GM23248 (cell line): Measurements from ENCODE around the gene PTCH2. TPM values are rescaled to one million over a fixed set of nuclear protein-coding genes. Genes with fewer than 3 reads are reported as not detected.

ENCODE experiments used
- DNase-seq: peaks from one replicate; pipeline ENCODE4 v3.0.0-alpha.2; 2015
- H2AFZ ChIP-seq: fragments of 200-600 bp; sonication (generic); 2 replicates; pipeline ENCODE4 v1.6.1; 2016; ENCODE audit warnings: antibody characterized with exemption
- H3F3A ChIP-seq: fragments of 200-600 bp; sonication (generic); 2 replicates; pipeline ENCODE4 v1.6.1; 2016; ENCODE audit warnings: mild to moderate bottlenecking, antibody characterized with exemption, mixed run types; ENCODE audit not compliant: insufficient read depth
- H3K27ac ChIP-seq: fragments of 200-600 bp; sonication (generic); 2 replicates; pipeline ENCODE4 v1.5.1; 2016; ENCODE audit warnings: mild to moderate bottlenecking
- H3K27me3 ChIP-seq: fragments of 200-600 bp; sonication (generic); replicated peaks from 2 replicates; pipeline ENCODE4 v1.6.1; 2016; ENCODE audit warnings: mild to moderate bottlenecking; ENCODE audit not compliant: insufficient read depth
- H3K36me3 ChIP-seq: fragments of 200-600 bp; sonication (generic); 2 replicates; pipeline ENCODE4 v1.6.1; 2016; ENCODE audit warnings: low read depth, mild to moderate bottlenecking
- H3K4me1 ChIP-seq: fragments of 200-600 bp; sonication (generic); 2 replicates; pipeline ENCODE4 v1.6.1; 2016; ENCODE audit warnings: mild to moderate bottlenecking; ENCODE audit not compliant: insufficient read depth
- H3K4me2 ChIP-seq: fragments of 200-600 bp; sonication (generic); one replicate; pipeline ENCODE4 v1.6.1; 2016; ENCODE audit warnings: mild to moderate bottlenecking; ENCODE audit not compliant: unreplicated experiment
- H3K4me3 ChIP-seq: fragments of 200-600 bp; sonication (generic); 2 replicates; pipeline ENCODE4 v1.5.1; 2016; ENCODE audit warnings: mild to moderate bottlenecking
- H3K79me2 ChIP-seq: fragments of 200-600 bp; sonication (generic); 2 replicates; pipeline ENCODE4 v1.6.1; 2016; ENCODE audit warnings: mild to moderate bottlenecking; ENCODE audit not compliant: insufficient read depth
- H3K9ac ChIP-seq: fragments of 200-600 bp; sonication (generic); 2 replicates; pipeline ENCODE4 v1.6.1; 2016; ENCODE audit warnings: mild to moderate bottlenecking
- H3K9me2 ChIP-seq: fragments of 200-600 bp; sonication (generic); 2 replicates; pipeline ENCODE4 v1.6.1; 2016; ENCODE audit warnings: mixed run types, mild to moderate bottlenecking, moderate library complexity; ENCODE audit not compliant: insufficient read depth
- H3K9me3 ChIP-seq: fragments of 200-600 bp; sonication (generic); one replicate; pipeline ENCODE4 v1.6.1; 2017; ENCODE audit warnings: low read depth
- H4K20me1 ChIP-seq: fragments of 200-600 bp; sonication (generic); 2 replicates; pipeline ENCODE4 v1.6.0; 2016; ENCODE audit not compliant: insufficient read depth
- EZH2 ChIP-seq: fragments of 200-600 bp; sonication (generic); IDR thresholded peaks from 2 replicates; pipeline ENCODE4 v1.6.1; 2018; ENCODE audit warnings: antibody characterized with exemption, mild to moderate bottlenecking; ENCODE audit not compliant: insufficient read depth, poor library complexity, severe bottlenecking
- EZH2phosphoT487 ChIP-seq: fragments of 200-600 bp; sonication (generic); IDR thresholded peaks from 2 replicates; pipeline ENCODE4 v1.6.1; 2018; ENCODE audit warnings: antibody characterized with exemption, moderate library complexity, mild to moderate bottlenecking, low read depth; ENCODE audit not compliant: insufficient read depth
- WGBS, 2 experiments: methylation state at CpG; one replicate each; pipeline ENCODE4 v1.1.6; 2015 to 2017; ENCODE audit warnings: low lambda C conversion rate in 2 of 2, low coverage in 1 of 2; ENCODE audit errors: missing lambda C conversion rate in 2 of 2; 5-methylcytosine and 5-hydroxymethylcytosine counted together
- in situ Hi-C: fragments of 300-500 bp; cut with MboI; formaldehyde crosslinking; loops from 2 replicates; pipeline ENCODE4 v1.15.0; 2020
- polyA plus RNA-seq: library from polyadenylated mRNA; unstranded; fragments of >200 nt; fragmentation: Nextera tagmentation; extraction: Ambion mirVana; gene quantifications from 2 replicates; pipeline ENCODE4 v1.2.1, GENCODE V29; 2016
- total RNA-seq: library from RNA; depleted of rRNA; stranded (reverse); fragments of >200 nt; shearing (Covaris generic); gene quantifications from 2 replicates; pipeline ENCODE4 v1.2.3, GENCODE V29; 2014

The PTCH2 gene
- total and polyA plus RNA-seq, 2 experiments from 2014 or later, result 0.05 to 0.11 TPM

- Histone ChIP-seq H3K27ac (no peak overlapping the region), H3K36me3 (no peaks in the 10 kb centered on the region; the same call in 1 of the 2 replicates), H3F3A (no peaks in the 10 kb centered on the region), H3K4me3 (no peak overlapping the region), H3K9me3 (no peaks in the 10 kb centered on the region), H2AFZ (no peak overlapping the region), H3K79me2 (no peaks in the 10 kb centered on the region), H3K4me2 (no peak overlapping the region), H3K9me2 (no peaks in the 10 kb centered on the region), H3K4me1 (no peaks in the 10 kb centered on the region), H4K20me1 (no peaks in the 10 kb centered on the region), H3K27me3 (no peaks in the 10 kb centered on the region), H3K9ac (no peak overlapping the region)
- TF ChIP-seq EZH2 (no peak), EZH2phosphoT487 (no peak)
- DNase-seq, result no peak
- in situ Hi-C loops, result no loop called here
- 84 to 85% methylated on average over 7 of the region's 7 CpGs for WGBS, 2 experiments
These were observed 12.7 kb upstream of the PTCH2 start for GRCh38 chr1:44855742-44856141.

- no peaks in the 10 kb centered on the region; the same call in 1 of the 2 replicates for H3K36me3 ChIP-seq
- H3K79me2 ChIP-seq, result no peaks in the 10 kb centered on the region
- no peak overlapping the region for H3K9ac ChIP-seq
- no peak overlapping the region for H2AFZ ChIP-seq
- H3K4me2 ChIP-seq, result no peak overlapping the region
- no peak for TF ChIP-seq EZH2
- TF ChIP-seq EZH2phosphoT487, result no peak
- no peaks in the 10 kb centered on the region for H3K9me2 ChIP-seq
- H3K4me1 ChIP-seq, result no peaks in the 10 kb centered on the region
- in situ Hi-C loops, result no loop called here
- no peak overlapping the region for H3K4me3 ChIP-seq
- no peaks in the 10 kb centered on the region for H4K20me1 ChIP-seq
- no peak overlapping the region for H3K27ac ChIP-seq
- no peaks in the 10 kb centered on the region for H3F3A ChIP-seq
- H3K27me3 ChIP-seq, result no peaks in the 10 kb centered on the region
- 96 to 100% methylated on average over 1 of the region's 1 CpG for WGBS, 2 experiments
- H3K9me3 ChIP-seq, result no peaks in the 10 kb centered on the region
- no peak for DNase-seq
These were observed 11.9 kb upstream of the PTCH2 start for GRCh38 chr1:44854970-44855369.

GRCh38 chr1:44853201-44853600, 10.1 kb upstream of the PTCH2 start:
- H3K9me2 ChIP-seq, result no peaks in the 10 kb centered on the region
- TF ChIP-seq EZH2phosphoT487, result no peak
- no peak for TF ChIP-seq EZH2
- no peaks in the 10 kb centered on the region for H3K9me3 ChIP-seq
- no peak for DNase-seq
- H3K4me1 ChIP-seq, result no peaks in the 10 kb centered on the region
- no peaks in the 10 kb centered on the region; the same call in 1 of the 2 replicates for H3K36me3 ChIP-seq
- 83 to 95% methylated on average over 6 of the region's 6 CpGs for WGBS, 2 experiments
- H3K4me3 ChIP-seq, result no peak overlapping the region
- no peaks in the 10 kb centered on the region for H3K27me3 ChIP-seq
- no peaks in the 10 kb centered on the region for H4K20me1 ChIP-seq
- H3K79me2 ChIP-seq, result no peaks in the 10 kb centered on the region
- H3F3A ChIP-seq, result no peaks in the 10 kb centered on the region
- H3K27ac ChIP-seq, result no peak overlapping the region
- no peak overlapping the region for H3K4me2 ChIP-seq
- in situ Hi-C loops, result no loop called here
- no peak overlapping the region for H3K9ac ChIP-seq
- H2AFZ ChIP-seq, result no peak overlapping the region

- Histone ChIP-seq H3K9ac (no peak overlapping the region), H3K27ac (no peak overlapping the region), H3K9me3 (no peaks in the 10 kb centered on the region), H4K20me1 (no peaks in the 10 kb centered on the region), H3K9me2 (no peaks in the 10 kb centered on the region), H3K4me1 (no peaks in the 10 kb centered on the region), H3K36me3 (no peaks in the 10 kb centered on the region; the same call in 1 of the 2 replicates), H3K4me3 (no peak overlapping the region), H3K27me3 (no peaks in the 10 kb centered on the region), H2AFZ (no peak overlapping the region), H3K4me2 (no peak overlapping the region), H3K79me2 (no peaks in the 10 kb centered on the region), H3F3A (no peaks in the 10 kb centered on the region)
- TF ChIP-seq EZH2 (no peak), EZH2phosphoT487 (no peak)
- in situ Hi-C loops, result no loop called here
- 64 to 73% methylated on average over 1 of the region's 1 CpG for WGBS, 2 experiments
- DNase-seq, result no peak
These were observed 8.3 kb upstream of the PTCH2 start for GRCh38 chr1:44851308-44851707.
